ENCODE data around the gene PADI3.

PADI3 gene

GRCh38 chr1:17306407-17306806 lies 57.5 kb downstream of the PADI3 start:
- TF ChIP-seq GATA3 (IDR thresholded peaks at IDR 0.05; ENCODE audit: low read depth, low read length) (no peak), GATA2 (IDR thresholded peaks at IDR 0.05; ENCODE audit: low read depth, low read length) (no peak)

DNA sequence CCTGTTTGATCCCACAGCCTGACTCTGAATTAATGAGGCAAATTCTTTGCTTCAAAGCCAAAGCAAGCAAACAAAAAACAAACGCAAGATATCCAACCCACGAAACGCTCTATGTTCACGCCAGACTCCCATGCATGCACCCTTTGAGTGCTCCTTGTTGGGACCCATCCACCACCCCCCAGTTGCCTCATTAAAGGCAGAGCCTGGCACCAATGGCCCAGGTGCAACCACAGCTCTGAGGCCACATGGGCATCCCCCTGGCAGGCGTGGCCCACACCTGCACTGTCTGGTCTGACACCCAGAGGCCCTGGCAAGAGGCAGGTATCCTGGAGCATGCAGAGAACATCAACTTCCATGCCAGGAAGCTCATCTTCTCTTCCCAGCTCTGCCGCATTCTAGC lies 58.0 kb downstream of the PADI3 start:
- TF ChIP-seq GATA2 (IDR thresholded peaks at IDR 0.05; ENCODE audit: low read depth, low read length) (no peak), GATA3 (IDR thresholded peaks at IDR 0.05; ENCODE audit: low read depth, low read length) (no peak)

- no peak for TF ChIP-seq GATA2 (IDR thresholded peaks at IDR 0.05; ENCODE audit: low read depth, low read length)
- TF ChIP-seq GATA3 (IDR thresholded peaks at IDR 0.05; ENCODE audit: low read depth, low read length), result no peak
Observed at GRCh38 chr1:17307329-17307728, 58.4 kb downstream of the PADI3 start.

DNA sequence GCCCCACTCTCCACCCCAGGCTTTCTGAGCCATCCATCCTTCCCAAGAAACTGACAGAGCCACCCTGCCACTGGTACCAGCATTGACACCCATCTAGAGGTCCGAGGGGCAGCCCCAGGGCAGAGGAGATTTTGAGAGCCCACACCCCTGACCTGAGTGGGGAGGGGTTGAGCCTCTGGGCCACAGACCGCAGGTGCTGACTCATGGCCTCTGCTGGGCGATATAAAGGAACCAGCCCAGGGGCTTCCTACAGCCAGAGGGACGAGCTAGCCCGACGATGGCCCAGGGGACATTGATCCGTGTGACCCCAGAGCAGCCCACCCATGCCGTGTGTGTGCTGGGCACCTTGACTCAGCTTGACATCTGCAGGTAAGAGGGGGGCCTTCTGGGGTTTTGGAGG lies 59.0 kb downstream of the PADI3 start, which contains the start of gene PADI4:
TSS of gene PADI4 (plus strand) at position 252 of the 400 bp plus-strand sequence. CDS start at position 278, 26 bp downstream.
- TF ChIP-seq GATA2 (IDR thresholded peaks at IDR 0.05; ENCODE audit: low read depth, low read length), result no peak
- no peak for TF ChIP-seq GATA3 (IDR thresholded peaks at IDR 0.05; ENCODE audit: low read depth, low read length)

GRCh38 chr1:17308593-17308992 lies 59.7 kb downstream of the PADI3 start:
- no peak for TF ChIP-seq GATA3 (IDR thresholded peaks at IDR 0.05; ENCODE audit: low read depth, low read length)
- no peak for TF ChIP-seq GATA2 (IDR thresholded peaks at IDR 0.05; ENCODE audit: low read depth, low read length)

DNA sequence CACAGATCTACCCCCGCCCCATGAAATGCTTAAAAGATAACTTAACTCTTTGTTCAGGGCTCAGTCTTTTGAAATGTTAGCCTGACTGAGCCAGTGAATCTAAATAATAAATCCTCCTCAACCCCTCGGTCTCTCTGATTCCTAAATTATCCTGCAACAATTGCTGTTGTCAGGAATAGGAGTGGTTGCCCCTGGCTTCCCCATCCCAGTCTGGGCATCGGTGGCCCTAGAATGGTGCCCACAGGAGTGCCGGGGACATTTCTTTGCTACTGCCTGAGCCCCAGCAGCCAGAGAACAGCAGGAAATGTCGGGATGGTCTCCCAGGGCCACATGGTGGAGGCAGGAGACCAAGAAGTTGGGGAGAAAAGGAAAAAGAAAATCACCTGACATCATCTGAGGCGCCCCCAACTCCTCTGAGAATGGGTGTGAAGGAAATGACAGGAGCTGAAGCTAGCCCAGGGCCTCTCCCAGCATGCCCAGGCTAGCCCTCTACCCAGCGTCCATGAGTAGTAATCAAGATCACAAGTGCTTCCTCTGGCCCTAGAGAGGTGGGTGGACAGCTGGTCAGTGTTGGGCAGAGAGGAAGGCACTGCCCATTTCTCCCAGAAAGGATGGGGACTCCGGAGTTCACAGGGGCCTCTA lies 60.6 kb downstream of the PADI3 start:
- TF ChIP-seq GATA2 (IDR thresholded peaks at IDR 0.05; ENCODE audit: low read depth, low read length) (no peak), GATA3 (IDR thresholded peaks at IDR 0.05; ENCODE audit: low read depth, low read length) (no peak)

DNA sequence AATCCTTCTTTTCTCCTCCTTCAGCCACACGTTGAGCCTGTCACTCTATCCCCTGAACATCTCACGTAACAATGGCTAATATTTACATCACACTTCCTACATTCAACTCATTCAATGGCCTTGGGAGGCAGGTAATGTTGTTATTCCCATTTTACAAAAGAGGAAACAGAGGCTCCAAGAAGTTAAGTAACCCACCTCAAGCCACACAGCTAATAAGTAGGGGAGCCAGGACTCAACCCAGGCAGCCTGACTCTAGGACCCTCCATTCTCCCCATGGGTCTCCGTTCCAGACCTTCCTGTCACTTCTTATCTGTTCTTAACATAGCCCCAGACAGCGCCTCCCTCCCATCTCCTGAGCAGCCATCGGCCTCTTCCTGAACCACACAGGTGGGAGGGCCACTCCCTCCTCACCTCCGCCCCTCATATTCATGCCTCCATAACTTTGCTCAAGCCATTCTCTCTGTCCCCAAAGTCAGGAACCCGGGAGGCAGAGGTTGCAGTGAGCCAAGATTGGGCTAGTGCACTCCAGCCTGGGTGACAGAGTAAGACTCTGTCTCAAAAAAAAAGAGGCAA lies 61.3 kb downstream of the PADI3 start:
- no peak for TF ChIP-seq GATA2 (IDR thresholded peaks at IDR 0.05; ENCODE audit: low read depth, low read length)
- TF ChIP-seq GATA3 (IDR thresholded peaks at IDR 0.05; ENCODE audit: low read depth, low read length), result no peak

- TF ChIP-seq GATA2 (IDR thresholded peaks at IDR 0.05; ENCODE audit: low read depth, low read length), result no peak
- TF ChIP-seq GATA3 (IDR thresholded peaks at IDR 0.05; ENCODE audit: low read depth, low read length), result no peak
Observed at GRCh38 chr1:17313530-17314309, 64.8 kb downstream of the PADI3 start.

- TF ChIP-seq GATA3 (IDR thresholded peaks at IDR 0.05; ENCODE audit: low read depth, low read length) (no peak), GATA2 (IDR thresholded peaks at IDR 0.05; ENCODE audit: low read depth, low read length) (no peak)
Observed at GRCh38 chr1:17314491-17314971, 65.6 kb downstream of the PADI3 start.

- TF ChIP-seq GATA2 (IDR thresholded peaks at IDR 0.05; ENCODE audit: low read depth, low read length) (no peak), GATA3 (IDR thresholded peaks at IDR 0.05; ENCODE audit: low read depth, low read length) (no peak)
Observed at GRCh38 chr1:17315542-17316130, 66.7 kb downstream of the PADI3 start.

DNA sequence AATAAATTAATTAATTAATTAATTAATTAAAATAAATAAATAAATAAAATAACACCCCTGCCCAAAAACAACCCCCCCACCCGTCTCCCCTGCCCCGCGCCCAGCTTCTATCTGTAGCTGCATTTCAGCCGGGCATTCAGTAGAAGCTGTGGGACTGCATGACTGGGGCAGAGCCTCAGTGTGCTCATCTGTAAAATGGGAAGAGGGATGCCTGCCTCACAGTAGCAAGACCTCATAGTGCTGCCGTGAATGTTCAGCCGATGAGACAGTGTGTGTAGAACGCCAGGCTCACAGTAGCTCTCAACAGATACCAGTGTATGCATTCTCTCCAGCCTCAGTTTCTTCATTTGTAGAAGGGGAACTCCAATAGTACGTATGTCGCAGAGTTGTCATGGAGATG lies 67.8 kb downstream of the PADI3 start:
- TF ChIP-seq GATA2 (IDR thresholded peaks at IDR 0.05; ENCODE audit: low read depth, low read length) (no peak), GATA3 (IDR thresholded peaks at IDR 0.05; ENCODE audit: low read depth, low read length) (no peak)

DNA sequence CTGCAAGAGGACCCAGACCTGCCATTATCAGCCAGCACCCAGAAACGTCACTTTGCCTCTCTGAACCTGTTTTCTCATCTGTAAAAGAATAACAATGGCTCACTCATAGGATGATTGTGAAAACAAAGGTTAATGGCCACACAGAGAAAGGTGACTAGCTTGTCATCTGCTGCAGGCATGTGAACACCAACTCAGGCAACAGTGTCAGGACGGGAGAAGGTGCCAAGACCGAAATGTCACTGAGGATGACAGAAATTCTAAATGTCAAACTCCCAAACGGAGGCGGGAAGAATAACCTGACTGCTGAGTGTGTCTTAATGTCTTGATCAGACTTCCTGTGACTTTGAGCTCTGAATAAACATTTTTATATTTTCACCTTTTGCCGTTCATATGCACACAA lies 69.4 kb downstream of the PADI3 start:
- TF ChIP-seq GATA2 (IDR thresholded peaks at IDR 0.05; ENCODE audit: low read depth, low read length) (no peak), GATA3 (IDR thresholded peaks at IDR 0.05; ENCODE audit: low read depth, low read length) (no peak)

DNA sequence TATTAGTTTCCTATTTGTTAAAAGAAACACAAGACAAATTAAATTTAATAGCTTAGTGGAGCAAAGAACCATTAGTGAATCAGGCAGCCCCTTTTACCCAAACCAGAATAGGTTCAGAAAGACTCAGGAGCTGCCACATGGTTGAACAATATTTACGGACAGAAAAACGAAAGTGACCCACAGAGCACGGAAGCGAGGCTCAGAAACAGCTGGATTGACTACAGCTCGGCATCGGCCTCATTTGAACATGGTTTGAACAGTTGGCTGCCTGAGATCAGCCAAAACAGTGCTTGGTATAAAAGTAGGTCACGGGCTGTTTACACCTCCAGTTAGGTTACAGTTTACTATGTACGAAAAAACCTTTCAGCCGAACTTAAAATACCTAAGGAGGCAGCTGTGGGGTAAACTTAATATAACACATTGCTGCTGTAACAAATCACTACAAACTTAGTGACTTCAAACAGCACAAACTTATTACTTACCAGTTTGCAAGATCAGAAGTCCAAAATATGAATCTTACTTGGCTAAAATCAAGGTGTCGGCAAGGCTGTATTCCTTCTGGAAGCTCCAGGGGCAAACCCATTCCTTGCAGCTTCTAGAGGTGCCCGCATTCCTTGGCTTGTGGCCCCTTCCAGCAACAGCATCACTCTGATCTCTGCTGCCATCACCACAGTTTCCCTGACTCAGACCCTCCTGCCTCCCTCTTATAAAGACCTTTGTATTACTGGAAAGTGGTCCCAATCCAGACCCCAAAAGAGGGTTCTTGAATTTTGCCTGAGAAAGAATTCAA lies 70.9 kb downstream of the PADI3 start:
- TF ChIP-seq GATA3 (IDR thresholded peaks at IDR 0.05; ENCODE audit: low read depth, low read length) (no peak), GATA2 (IDR thresholded peaks at IDR 0.05; ENCODE audit: low read depth, low read length) (no peak)

All from SH-SY5Y (cell line).